OCI-LY7 (cell line): ENCODE measurements around the gene DNM2. TPM values are rescaled to one million over a fixed set of nuclear protein-coding genes. Genes with fewer than 3 reads are reported as not detected.

Experiments used
- BruUV-seq: library from RNA; stranded (reverse); fragments of 400-500 nt; replicated peaks from 2 replicates; lab custom pipeline; 2021; lab: Mats Ljungman, UMichigan
- CTCF ChIA-PET: fragments of 300-600 bp; sonication (Branson Sonifier 250); formaldehyde crosslinking; loops from one replicate; lab custom pipeline; 2022; ENCODE audit warnings: antibody characterized with exemption; ENCODE audit not compliant: unreplicated experiment; lab: Charles Lee
- POLR2A ChIA-PET: fragments of 300-600 bp; sonication (Branson Sonifier 250); formaldehyde crosslinking; loops from one replicate; lab custom pipeline; 2022; ENCODE audit warnings: antibody characterized with exemption; lab: Charles Lee
- DNase-seq: peaks from one replicate; pipeline ENCODE4 v3.0.0-alpha.2; 2015; ENCODE audit warnings: low spot score
- H2AFZ ChIP-seq: fragments of 200-600 bp; sonication (generic), shearing (Covaris generic); 2 replicates; pipeline ENCODE4 v1.6.1; 2014; ENCODE audit warnings: mild to moderate bottlenecking, antibody characterized with exemption, low read length, moderate library complexity
- H3K27ac ChIP-seq: fragments of 200-600 bp; sonication (generic); 2 replicates; pipeline ENCODE4 v1.5.1; 2014; ENCODE audit warnings: mixed run types, low read depth, mild to moderate bottlenecking, moderate library complexity, low read length, inconsistent platforms; ENCODE audit not compliant: poor library complexity, severe bottlenecking
- H3K36me3 ChIP-seq: fragments of 200-600 bp; sonication (generic); 2 replicates; pipeline ENCODE4 v1.6.1; 2014; ENCODE audit warnings: mild to moderate bottlenecking, antibody characterized with exemption, low read length, moderate library complexity, mixed read lengths; ENCODE audit not compliant: insufficient read depth
- H3K4me1 ChIP-seq: fragments of 200-600 bp; sonication (generic); 2 replicates; pipeline ENCODE4 v1.5.1; 2014; ENCODE audit warnings: mild to moderate bottlenecking, low read length; ENCODE audit not compliant: insufficient read depth, poor library complexity, severe bottlenecking
- H3K4me2 ChIP-seq: fragments of 200-600 bp; sonication (generic); 2 replicates; pipeline ENCODE4 v1.6.1; 2014; ENCODE audit warnings: mild to moderate bottlenecking, low read length
- H3K4me3 ChIP-seq: fragments of 200-600 bp; sonication (generic); 2 replicates; pipeline ENCODE4 v1.5.1; 2014; ENCODE audit warnings: mild to moderate bottlenecking, low read depth, low read length; ENCODE audit not compliant: poor library complexity, severe bottlenecking
- H3K79me2 ChIP-seq: fragments of 200-600 bp; sonication (generic); 2 replicates; pipeline ENCODE4 v1.6.1; 2016; ENCODE audit warnings: low read depth, mild to moderate bottlenecking, low read length, moderate library complexity, mixed read lengths; ENCODE audit not compliant: insufficient read depth
- H3K9me2 ChIP-seq: fragments of 200-600 bp; sonication (generic); 2 replicates; pipeline ENCODE4 v1.6.1; 2016; ENCODE audit warnings: mild to moderate bottlenecking, low read length, mixed read lengths; ENCODE audit not compliant: insufficient read depth
- H3K9me3 ChIP-seq: fragments of 200-600 bp; sonication (generic); 2 replicates; pipeline ENCODE4 v1.6.1; 2014; ENCODE audit warnings: mild to moderate bottlenecking, mixed run types, low read length, mixed read lengths
- H4K20me1 ChIP-seq: fragments of 200-600 bp; sonication (generic); 2 replicates; pipeline ENCODE4 v1.6.1; 2014; ENCODE audit warnings: mild to moderate bottlenecking, antibody characterized with exemption, low read length, moderate library complexity, mixed read lengths; ENCODE audit not compliant: insufficient read depth
- EZH2phosphoT487 ChIP-seq: fragments of 200-600 bp; sonication (generic); IDR thresholded peaks from 2 replicates; pipeline ENCODE4 v1.6.1; 2018; ENCODE audit warnings: low read depth, borderline replicate concordance, mild to moderate bottlenecking, mixed run types, antibody characterized with exemption, low read length, moderate library complexity, mixed read lengths
- intact Hi-C: fragments of 100-400 bp; cut with micrococcal nuclease; formaldehyde crosslinking; loops from one replicate; pipeline ENCODE4 v1.10.0; 2022; ENCODE audit not compliant: unreplicated experiment
- total RNA-seq, 2 experiments: library from RNA; depleted of rRNA in 1 of 2; stranded (reverse); fragments of >200 nt in 1 of 2; shearing (Covaris generic) in 1 of 2; gene quantifications; 2 replicates each; pipeline ENCODE4 v1.2.3, GENCODE V29; 2014 to 2022
- TF ChIP-seq, protein P1 (sequence below): fragments of 200-600 bp; sonication (generic); conservative IDR thresholded peaks from 2 replicates; pipeline ENCODE4 v1.5.1; 2014; ENCODE audit warnings: mild to moderate bottlenecking, antibody characterized with exemption, low read length, moderate library complexity, mixed read lengths

The DNM2 gene
- total RNA-seq, 2 experiments from 2014 or later, result 139 to 165 TPM

DNA sequence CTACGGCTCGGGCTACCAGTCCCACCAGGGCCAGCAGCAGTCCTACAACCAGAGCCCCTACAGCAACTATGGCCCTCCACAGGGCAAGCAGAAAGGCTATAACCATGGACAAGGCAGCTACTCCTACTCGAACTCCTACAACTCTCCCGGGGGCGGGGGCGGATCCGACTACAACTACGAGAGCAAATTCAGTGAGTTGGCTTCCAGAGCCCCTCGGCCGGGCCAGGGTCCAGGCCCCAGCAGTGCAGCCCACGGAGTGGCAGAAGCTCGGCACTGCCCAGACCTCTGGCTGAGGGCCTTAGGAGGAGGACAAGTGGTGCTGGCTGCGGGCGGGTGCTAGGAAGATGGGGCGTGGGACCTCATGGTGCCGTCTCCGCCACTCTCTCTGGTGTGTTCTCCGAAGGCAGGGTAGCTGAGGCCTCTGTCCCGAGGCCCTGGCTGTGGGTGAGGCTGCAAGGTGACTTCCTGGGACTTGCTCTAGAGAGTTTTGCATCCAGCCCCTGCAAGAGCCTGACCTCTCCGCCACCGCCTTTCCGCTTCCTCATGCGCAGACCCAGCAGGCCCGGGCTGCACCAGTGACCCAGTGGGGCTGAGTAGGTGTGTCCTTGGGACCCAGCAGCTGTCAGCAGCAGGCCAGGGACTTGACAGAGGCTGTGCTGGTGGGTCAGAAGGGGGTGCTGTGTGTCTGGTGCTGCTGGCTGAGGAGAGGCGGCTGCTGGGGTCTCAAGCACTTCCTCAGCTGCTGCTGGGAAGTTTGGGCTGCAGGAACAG lies 30.2 kb upstream of the DNM2 start:
- no peaks in the 10 kb centered on the region for H3K9me3 ChIP-seq
- ChIA-PET CTCF (no interaction called here), POLR2A (no interaction called here)
- H4K20me1 ChIP-seq, result peaks cover 8% of the 10 kb centered on the region; the same call in 1 of the 2 replicates
- no peaks in the 10 kb centered on the region for H3K9me2 ChIP-seq
- no peak overlapping the region for H3K4me3 ChIP-seq
- DNase-seq, result no peak
- intact Hi-C loops, result no loop called here
- BruUV-seq, result no TSS peak
- H3K27ac ChIP-seq, result no peak overlapping the region
- H3K4me1 ChIP-seq, result no peaks in the 10 kb centered on the region
- peaks cover 5% of the 10 kb centered on the region; the same call in 1 of the 2 replicates for H3K79me2 ChIP-seq
- H3K36me3 ChIP-seq, result peaks cover 99% of the 10 kb centered on the region
- TF ChIP-seq, protein P1, sequence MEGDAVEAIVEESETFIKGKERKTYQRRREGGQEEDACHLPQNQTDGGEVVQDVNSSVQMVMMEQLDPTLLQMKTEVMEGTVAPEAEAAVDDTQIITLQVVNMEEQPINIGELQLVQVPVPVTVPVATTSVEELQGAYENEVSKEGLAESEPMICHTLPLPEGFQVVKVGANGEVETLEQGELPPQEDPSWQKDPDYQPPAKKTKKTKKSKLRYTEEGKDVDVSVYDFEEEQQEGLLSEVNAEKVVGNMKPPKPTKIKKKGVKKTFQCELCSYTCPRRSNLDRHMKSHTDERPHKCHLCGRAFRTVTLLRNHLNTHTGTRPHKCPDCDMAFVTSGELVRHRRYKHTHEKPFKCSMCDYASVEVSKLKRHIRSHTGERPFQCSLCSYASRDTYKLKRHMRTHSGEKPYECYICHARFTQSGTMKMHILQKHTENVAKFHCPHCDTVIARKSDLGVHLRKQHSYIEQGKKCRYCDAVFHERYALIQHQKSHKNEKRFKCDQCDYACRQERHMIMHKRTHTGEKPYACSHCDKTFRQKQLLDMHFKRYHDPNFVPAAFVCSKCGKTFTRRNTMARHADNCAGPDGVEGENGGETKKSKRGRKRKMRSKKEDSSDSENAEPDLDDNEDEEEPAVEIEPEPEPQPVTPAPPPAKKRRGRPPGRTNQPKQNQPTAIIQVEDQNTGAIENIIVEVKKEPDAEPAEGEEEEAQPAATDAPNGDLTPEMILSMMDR, result no peak
- TF ChIP-seq EZH2phosphoT487, result no peak
- no peak overlapping the region for H2AFZ ChIP-seq
- no peak overlapping the region for H3K4me2 ChIP-seq

DNA sequence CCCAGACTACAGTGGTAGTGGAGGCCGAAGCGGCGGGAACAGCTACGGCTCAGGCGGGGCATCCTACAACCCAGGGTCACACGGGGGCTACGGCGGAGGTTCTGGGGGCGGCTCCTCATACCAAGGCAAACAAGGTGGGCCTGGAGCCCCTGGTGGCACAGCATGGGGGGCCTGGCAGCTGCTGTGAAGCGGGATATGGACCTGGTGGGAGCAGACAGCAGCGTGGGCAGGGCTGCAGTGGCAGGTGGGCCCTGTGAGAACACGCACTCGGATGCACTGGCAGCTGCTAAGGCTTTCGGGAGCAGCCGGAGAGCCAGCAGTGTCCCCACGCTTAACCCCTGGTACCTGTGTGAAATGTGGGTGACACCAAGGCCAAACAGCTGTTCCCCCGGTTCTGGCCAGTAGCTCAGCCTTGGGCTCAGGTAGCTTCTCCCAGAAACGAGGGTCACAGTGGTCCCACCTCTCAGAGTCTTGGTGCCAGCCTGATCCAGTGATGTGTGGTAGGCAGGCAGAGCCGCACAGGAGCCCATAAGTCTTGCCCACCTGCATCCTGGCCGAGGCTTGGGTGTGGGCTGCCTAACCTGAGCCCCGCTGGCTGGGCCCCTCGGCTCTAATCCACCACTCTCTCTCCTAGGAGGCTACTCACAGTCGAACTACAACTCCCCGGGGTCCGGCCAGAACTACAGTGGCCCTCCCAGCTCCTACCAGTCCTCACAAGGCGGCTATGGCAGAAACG lies 29.2 kb upstream of the DNM2 start:
- Histone ChIP-seq H3K4me3 (no peak overlapping the region), H4K20me1 (peaks cover 8% of the 10 kb centered on the region; the same call in 1 of the 2 replicates), H3K79me2 (peaks cover 5% of the 10 kb centered on the region; the same call in 1 of the 2 replicates), H3K27ac (no peak overlapping the region), H3K4me2 (no peak overlapping the region), H3K4me1 (no peaks in the 10 kb centered on the region), H3K9me3 (no peaks in the 10 kb centered on the region), H3K9me2 (no peaks in the 10 kb centered on the region), H3K36me3 (peaks cover 95% of the 10 kb centered on the region), H2AFZ (no peak overlapping the region)
- POLR2A ChIA-PET, result no interaction called here
- intact Hi-C loops, result no loop called here
- DNase-seq, result no peak
- CTCF ChIA-PET, result no interaction called here
- BruUV-seq, result no TSS peak
- no peak for TF ChIP-seq EZH2phosphoT487
- TF ChIP-seq, protein P1, result no peak
